Panc1 (cell line): Measurements from ENCODE around the gene MED17. TPM values are rescaled to one million over a fixed set of nuclear protein-coding genes. Genes with fewer than 3 reads are reported as not detected.

Source experiments
- ATAC-seq: fragments of 200-7000 bp; cut with Tn5 transposase; 2 replicates; pipeline ENCODE4 v1.9.1; 2020; ENCODE audit warnings: mild to moderate bottlenecking, moderate library complexity
- BruUV-seq: library from RNA; stranded (reverse); fragments of 400-500 nt; replicated peaks from 2 replicates; lab custom pipeline; 2021; lab: Mats Ljungman, UMichigan
- CTCF ChIA-PET: fragments of 300-600 bp; sonication (Branson Sonifier 250); formaldehyde crosslinking; loops from one replicate; lab custom pipeline; 2022; ENCODE audit warnings: antibody characterized with exemption; lab: Charles Lee
- POLR2A ChIA-PET: fragments of 300-600 bp; sonication (Branson Sonifier 250); formaldehyde crosslinking; loops from one replicate; lab custom pipeline; 2022; ENCODE audit warnings: antibody characterized with exemption; lab: Charles Lee
- DNase-seq: peaks from one replicate; pipeline ENCODE4 v3.0.0-alpha.2; 2010; ENCODE audit warnings: low read depth, low spot score
- H3K27ac ChIP-seq: 2 replicates; pipeline ENCODE4 v1.5.1; 2011; ENCODE audit warnings: mild to moderate bottlenecking, low read length, inconsistent platforms
- H3K27me3 ChIP-seq: fragments of 200-500 bp; sonication (Bioruptor generic); 2 replicates; pipeline ENCODE4 v1.6.0; 2014; ENCODE audit warnings: low read length, inconsistent platforms; ENCODE audit not compliant: control insufficient read depth, insufficient read depth
- H3K36me3 ChIP-seq: fragments of 200-500 bp; sonication (Bioruptor generic); 2 replicates; pipeline ENCODE4 v1.5.1; 2014; ENCODE audit warnings: inconsistent platforms, mild to moderate bottlenecking, low read length, moderate library complexity; ENCODE audit not compliant: control insufficient read depth, insufficient read depth
- H3K4me1 ChIP-seq: 2 replicates; pipeline ENCODE4 v1.5.1; 2011; ENCODE audit warnings: inconsistent platforms, mild to moderate bottlenecking, low read length, moderate library complexity; ENCODE audit not compliant: control insufficient read depth, insufficient read depth
- H3K4me3 ChIP-seq, 2 experiments: 2 replicates each; pipeline ENCODE4 v1.5.1; 2011 to 2012; ENCODE audit warnings: low read depth in 2 of 2, low read length in 2 of 2, mild to moderate bottlenecking in 2 of 2, inconsistent platforms in 1 of 2, moderate library complexity in 1 of 2
- H3K9me3 ChIP-seq: fragments of 200-500 bp; sonication (Bioruptor generic); 2 replicates; pipeline ENCODE4 v1.5.1; 2014; ENCODE audit warnings: low read depth, mild to moderate bottlenecking, inconsistent platforms, low read length, moderate library complexity; ENCODE audit not compliant: control insufficient read depth, insufficient read depth
- POLR2AphosphoS5 ChIP-seq: IDR thresholded peaks from 2 replicates; pipeline ENCODE4 v1.6.1; 2012; ENCODE audit warnings: mild to moderate bottlenecking, low read depth, low read length, moderate library complexity
- REST ChIP-seq, 2 experiments: IDR thresholded peaks; 2 replicates each; pipeline ENCODE4 v1.6.1; 2011 to 2012; ENCODE audit warnings: low read depth in 2 of 2, control low read depth in 1 of 2, low read length in 1 of 2, mild to moderate bottlenecking in 1 of 2, moderate library complexity in 1 of 2; ENCODE audit not compliant: insufficient read depth in 1 of 2
- SIN3A ChIP-seq: IDR thresholded peaks from 2 replicates; pipeline ENCODE4 v1.6.1; 2012; ENCODE audit warnings: low read depth, mild to moderate bottlenecking, low read length, moderate library complexity, borderline replicate concordance; ENCODE audit not compliant: insufficient read depth
- TCF7L2 ChIP-seq: IDR thresholded peaks from 2 replicates; pipeline ENCODE4 v1.6.1; 2011; ENCODE audit warnings: mild to moderate bottlenecking, low read depth, low read length, inconsistent platforms
- in situ Hi-C: cut with HindIII; loops from 2 replicates; pipeline ENCODE4 v1.10.0; 2016; ENCODE audit warnings: low sequenced_read_pairs, low pct_unique_long_range_greater_than_20kb
- intact Hi-C: fragments of 100-400 bp; cut with micrococcal nuclease; formaldehyde crosslinking; loops from one replicate; pipeline ENCODE4 v1.10.0; 2022; ENCODE audit not compliant: unreplicated experiment
- total RNA-seq: library from RNA; stranded (reverse); gene quantifications from one replicate; pipeline ENCODE4 v1.2.1, GENCODE V29; 2021; ENCODE audit not compliant: unreplicated experiment
- TF ChIP-seq, protein P1 (sequence below): fragments of 450-650 bp; IDR thresholded peaks from 2 replicates; pipeline ENCODE4 v1.5.1; 2017; ENCODE audit warnings: mild to moderate bottlenecking

The MED17 gene
- total RNA-seq, 1 experiment from 2014 or later = 52.4 TPM

- TF ChIP-seq, protein P1, sequence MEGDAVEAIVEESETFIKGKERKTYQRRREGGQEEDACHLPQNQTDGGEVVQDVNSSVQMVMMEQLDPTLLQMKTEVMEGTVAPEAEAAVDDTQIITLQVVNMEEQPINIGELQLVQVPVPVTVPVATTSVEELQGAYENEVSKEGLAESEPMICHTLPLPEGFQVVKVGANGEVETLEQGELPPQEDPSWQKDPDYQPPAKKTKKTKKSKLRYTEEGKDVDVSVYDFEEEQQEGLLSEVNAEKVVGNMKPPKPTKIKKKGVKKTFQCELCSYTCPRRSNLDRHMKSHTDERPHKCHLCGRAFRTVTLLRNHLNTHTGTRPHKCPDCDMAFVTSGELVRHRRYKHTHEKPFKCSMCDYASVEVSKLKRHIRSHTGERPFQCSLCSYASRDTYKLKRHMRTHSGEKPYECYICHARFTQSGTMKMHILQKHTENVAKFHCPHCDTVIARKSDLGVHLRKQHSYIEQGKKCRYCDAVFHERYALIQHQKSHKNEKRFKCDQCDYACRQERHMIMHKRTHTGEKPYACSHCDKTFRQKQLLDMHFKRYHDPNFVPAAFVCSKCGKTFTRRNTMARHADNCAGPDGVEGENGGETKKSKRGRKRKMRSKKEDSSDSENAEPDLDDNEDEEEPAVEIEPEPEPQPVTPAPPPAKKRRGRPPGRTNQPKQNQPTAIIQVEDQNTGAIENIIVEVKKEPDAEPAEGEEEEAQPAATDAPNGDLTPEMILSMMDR = no peak
- TF ChIP-seq POLR2AphosphoS5 (no peak), SIN3A (no peak), TCF7L2 (no peak), REST (IDR thresholded peaks at IDR 0.05; ENCODE audit: insufficient read depth in 1 of 2, low read depth in 2 of 2, low read length in 1 of 2) (no peak)
- Histone ChIP-seq H3K36me3 (no peaks in the 10 kb centered on the region), H3K27ac (no peak overlapping the region), H3K27me3 (no peaks in the 10 kb centered on the region), H3K4me3 (no peak overlapping the region), H3K4me1 (no peaks in the 10 kb centered on the region), H3K9me3 (no peaks in the 10 kb centered on the region)
- ATAC-seq = no peak
- BruUV-seq = no TSS peak
- intact Hi-C loops (no loop called here), in situ Hi-C loops (no loop called here)
- POLR2A ChIA-PET = interaction anchor here (0.7 kb wide), 1 partner anchor 18 kb away, joined by 3 read pairs; no protein-coding TSS in a partner anchor
- CTCF ChIA-PET = interaction anchor here (0.6 kb wide), 1 partner anchor 668 kb away, joined by 3 read pairs; no protein-coding TSS in a partner anchor
- no peak for DNase-seq
Observed at GRCh38 chr11:93838967-93839366, 54.9 kb downstream of the MED17 start.

DNA sequence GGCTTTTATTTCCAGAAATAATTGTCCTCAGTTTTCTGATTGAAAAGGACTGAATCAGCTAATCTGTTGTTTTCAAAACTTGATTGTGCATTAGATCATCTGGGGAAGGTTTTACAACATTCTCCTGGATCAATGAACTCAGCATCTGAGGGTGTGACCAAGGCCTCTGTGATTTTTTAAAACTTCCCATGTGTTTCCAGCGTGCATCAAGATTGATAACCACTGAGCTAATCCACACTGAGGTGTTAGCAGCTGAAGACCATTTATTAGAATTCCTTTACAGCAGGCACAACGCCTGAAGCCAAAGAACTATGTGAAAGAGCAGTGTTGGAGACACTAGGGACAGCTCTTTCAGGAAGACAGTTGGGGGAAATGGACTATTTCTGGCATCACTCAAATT is 56.1 kb downstream of the MED17 start:
- DNase-seq (no peak), ATAC-seq (no peak)
- intact Hi-C loops (no loop called here), in situ Hi-C loops (no loop called here)
- TF ChIP-seq POLR2AphosphoS5 = no peak
- no peak for TF ChIP-seq TCF7L2
- TF ChIP-seq REST (IDR thresholded peaks at IDR 0.05; ENCODE audit: insufficient read depth in 1 of 2, low read depth in 2 of 2, low read length in 1 of 2) = no peak
- no peak overlapping the region for H3K4me3 ChIP-seq
- no peaks in the 10 kb centered on the region for H3K9me3 ChIP-seq
- POLR2A ChIA-PET = no interaction called here
- CTCF ChIA-PET = no interaction called here
- no peaks in the 10 kb centered on the region for H3K27me3 ChIP-seq
- H3K27ac ChIP-seq = no peak overlapping the region
- no TSS peak for BruUV-seq
- H3K4me1 ChIP-seq = no peaks in the 10 kb centered on the region; the same call in 1 of the 2 replicates
- H3K36me3 ChIP-seq = no peaks in the 10 kb centered on the region
